ENCODE data around the gene CCDC188. TPM values are rescaled to one million over a fixed set of nuclear protein-coding genes. Genes with fewer than 3 reads are reported as not detected.

The CCDC188 gene
- total and polyA plus RNA-seq, 2 of the 8 experiments (the other 6 are each of a cell fraction or from before 2014, with no cell fraction given), result not detected

DNA sequence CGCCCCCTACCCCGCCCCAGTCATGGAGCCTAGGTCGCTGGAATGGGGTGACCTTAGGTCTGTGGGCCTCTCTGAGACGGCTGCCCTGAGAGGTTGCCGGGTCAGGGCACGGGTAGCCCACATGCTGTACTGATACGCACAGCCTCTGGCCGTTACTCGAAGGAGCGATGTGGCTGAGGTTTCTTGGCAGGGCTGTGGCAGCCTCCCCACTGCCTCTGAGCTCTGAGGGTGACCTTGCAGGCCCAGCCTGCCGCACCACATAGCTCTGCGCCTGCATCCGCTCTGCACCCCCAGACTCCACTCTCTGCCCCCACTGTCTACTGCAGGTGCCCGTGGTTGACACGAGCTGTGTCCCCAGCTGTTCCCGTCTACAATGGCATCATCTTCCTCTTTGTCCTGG, 12.0 kb downstream of the CCDC188 start:
- Histone ChIP-seq H3K79me2 (ENCODE audit: control insufficient read depth in 1 of 2, insufficient read depth in 2 of 2, low read length in 2 of 2) (peaks cover 0 to 15% of the 10 kb centered on the region in 2 experiments; a peak in 3 of 4 replicates), H3K56ac (replicated peaks; ENCODE audit: insufficient read length, low read depth, low read length) (no peak overlapping the region), H3K4me2 (ENCODE audit: insufficient read depth in 1 of 2, low read depth in 2 of 2, low read length in 2 of 2) (no peak overlapping the region), H2BK120ac (replicated peaks; ENCODE audit: low read depth, low read length) (no peak overlapping the region), H2BK5ac (ENCODE audit: low read depth, low read length) (no peak overlapping the region), H3K23me2 (ENCODE audit: low read depth, low read length) (no peaks in the 10 kb centered on the region), H2BK12ac (ENCODE audit: low read depth, low read length) (no peak overlapping the region), H4K91ac (replicated peaks; ENCODE audit: insufficient read length, low read length) (no peak overlapping the region), H3K9me3 (ENCODE audit: insufficient read depth in 2 of 2, low read depth in 1 of 2, low read length in 1 of 2) (no peaks in the 10 kb centered on the region), H2BK20ac (ENCODE audit: low read length) (no peak overlapping the region), H3K27me3 (replicated peaks in 1 of 4; ENCODE audit: control insufficient read depth in 3 of 4, extremely low read depth in 1 of 4, insufficient read depth in 3 of 4, low read length in 3 of 4) (no peaks in the 10 kb centered on the region), H3K14ac (ENCODE audit: insufficient read length) (no peak overlapping the region), H4K8ac (ENCODE audit: extremely low read depth, insufficient read depth, low read length) (no peak overlapping the region), H3K36me3 (ENCODE audit: control insufficient read depth in 2 of 4, insufficient read depth in 4 of 4, low read length in 3 of 4) (peaks cover 0 to 6% (median 2%) of the 10 kb centered on the region in 4 experiments; a peak in 1 of 8 replicates), H2AK5ac (ENCODE audit: low read depth, low read length) (no peak overlapping the region), H2BK15ac (ENCODE audit: low read length) (no peak overlapping the region), H4K5ac (ENCODE audit: insufficient read length, low read depth, low read length) (no peak overlapping the region), H3K18ac (ENCODE audit: extremely low read depth, low read length) (no peak overlapping the region), H3K23ac (ENCODE audit: insufficient read length) (no peak overlapping the region), H3K4me1 (replicated peaks in 1 of 4; ENCODE audit: control insufficient read depth in 3 of 4, insufficient read depth in 4 of 4, low read length in 3 of 4) (no peaks in the 10 kb centered on the region), H3K79me1 (ENCODE audit: low read depth, low read length) (peaks cover 21% of the 10 kb centered on the region), H2AFZ (ENCODE audit: low read length) (no peak overlapping the region), H3K4ac (replicated peaks; ENCODE audit: insufficient read length, low read depth, low read length) (no peak overlapping the region), H3K27ac (ENCODE audit: low read depth, low read length) (no peak overlapping the region), H3K9ac (replicated peaks in 1 of 4; ENCODE audit: extremely low read depth in 1 of 4, low read depth in 3 of 4, low read length in 3 of 4) (no peak overlapping the region), H3K4me3 (ENCODE audit: extremely low read depth in 1 of 4, insufficient read depth in 2 of 4, low read depth in 3 of 4, low read length in 4 of 4) (no peak overlapping the region), H4K20me1 (replicated peaks in 1 of 2; ENCODE audit: control insufficient read depth in 1 of 2, insufficient read depth in 2 of 2, low read length in 2 of 2) (peaks cover 15 to 33% of the 10 kb centered on the region in 2 experiments)
- ChIA-PET CTCF (ENCODE audit: partially characterized antibody) (interaction anchor here (1.0 to 2.5 kb wide), 5 partner anchors 9 to 177 kb away, joined by 3 to 13 read pairs (median 4); no protein-coding TSS in a partner anchor), POLR2A (ENCODE audit: partially characterized antibody) (interaction anchor here (0.7 to 10.1 kb wide), 3 partner anchors 12 to 53 kb away, joined by 3 to 104 read pairs (median 40); partner anchors contain the start of gene TRMT2A)
- no peak for DNase-seq (ENCODE audit: low read depth in 1 of 2, low spot score in 2 of 2)
- WGBS, 2 experiments (ENCODE audit: extremely low coverage in 1 of 2, insufficient coverage in 1 of 2, insufficient read length in 1 of 2, insufficient replicate concordance in 2 of 2, low coverage in 1 of 2, low lambda C conversion rate in 2 of 2, missing lambda C conversion rate in 1 of 2), result 90% methylated on average over 16 of the region's 16 CpGs; no CpG with 5 or more reads in 1 of the 2 experiments
- FAIRE-seq, result no peak
- TF ChIP-seq TBP (IDR thresholded peaks at IDR 0.05; ENCODE audit: low read depth, low read length) (no peak), SP4 (IDR thresholded peaks at IDR 0.05; ENCODE audit: low read length) (no peak), JUN (IDR thresholded peaks at IDR 0.05; ENCODE audit: low read depth, low read length) (no peak), SP2 (IDR thresholded peaks at IDR 0.05; ENCODE audit: low read length) (no peak), ATF3 (IDR thresholded peaks at IDR 0.05; ENCODE audit: insufficient read depth, low read depth, low read length) (no peak), ZNF274 (IDR thresholded peaks at IDR 0.05; ENCODE audit: borderline replicate concordance, extremely low read depth, low read length) (no peak)
